ENCODE measurements around the gene TLE3. TPM values are rescaled to one million over a fixed set of nuclear protein-coding genes. Genes with fewer than 3 reads are reported as not detected.

Gene TLE3
- total and polyA plus RNA-seq, 10 donors, result 23.7 to 141 (median 104) TPM

DNA sequence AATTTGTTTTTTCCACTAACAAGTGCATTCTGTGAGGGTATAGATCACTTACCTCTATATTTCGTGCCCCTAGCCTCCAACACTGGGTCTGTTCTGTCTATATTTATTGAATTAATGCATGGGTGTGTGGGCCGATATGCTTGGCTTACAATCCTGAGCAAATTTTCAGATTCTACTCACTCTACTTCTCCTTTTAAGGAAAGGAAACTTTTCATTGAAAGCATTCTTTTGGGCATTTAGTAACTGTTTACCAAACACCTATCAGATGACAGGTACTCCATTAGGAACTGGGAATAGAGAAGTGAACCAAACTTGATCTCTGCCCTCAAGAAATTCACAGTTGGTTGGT lies 60.5 kb downstream of the TLE3 start:
- Histone ChIP-seq H3K27me3 (replicated peaks in 1 of 7) (peaks cover 0 to 19% (median 0%) of the 10 kb centered on the region in 7 donors), H3K4me1 (peaks cover 8 to 32% (median 29%) of the 10 kb centered on the region in 6 donors), H3K4me3 (peak overlapping the region in 1 of 8 donors; percentile 30), H3K27ac (peak overlapping the region in 5 of 8 donors; percentile 11 to 78 (median 70)), H3K9me3 (no peaks in the 10 kb centered on the region), H3K36me3 (no peaks in the 10 kb centered on the region)
- intact Hi-C loops (cut with DNase I; ENCODE audit: low total_unique reads), result no loop called here
- TF ChIP-seq, protein P1, sequence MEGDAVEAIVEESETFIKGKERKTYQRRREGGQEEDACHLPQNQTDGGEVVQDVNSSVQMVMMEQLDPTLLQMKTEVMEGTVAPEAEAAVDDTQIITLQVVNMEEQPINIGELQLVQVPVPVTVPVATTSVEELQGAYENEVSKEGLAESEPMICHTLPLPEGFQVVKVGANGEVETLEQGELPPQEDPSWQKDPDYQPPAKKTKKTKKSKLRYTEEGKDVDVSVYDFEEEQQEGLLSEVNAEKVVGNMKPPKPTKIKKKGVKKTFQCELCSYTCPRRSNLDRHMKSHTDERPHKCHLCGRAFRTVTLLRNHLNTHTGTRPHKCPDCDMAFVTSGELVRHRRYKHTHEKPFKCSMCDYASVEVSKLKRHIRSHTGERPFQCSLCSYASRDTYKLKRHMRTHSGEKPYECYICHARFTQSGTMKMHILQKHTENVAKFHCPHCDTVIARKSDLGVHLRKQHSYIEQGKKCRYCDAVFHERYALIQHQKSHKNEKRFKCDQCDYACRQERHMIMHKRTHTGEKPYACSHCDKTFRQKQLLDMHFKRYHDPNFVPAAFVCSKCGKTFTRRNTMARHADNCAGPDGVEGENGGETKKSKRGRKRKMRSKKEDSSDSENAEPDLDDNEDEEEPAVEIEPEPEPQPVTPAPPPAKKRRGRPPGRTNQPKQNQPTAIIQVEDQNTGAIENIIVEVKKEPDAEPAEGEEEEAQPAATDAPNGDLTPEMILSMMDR (IDR thresholded peaks at IDR 0.05 in 8 of 11, conservative IDR thresholded peaks at IDR 0.05 in 3 of 11), result no peak
- no peak for TF ChIP-seq POLR2AphosphoS5 (IDR thresholded peaks at IDR 0.05)
- DNase-seq, result no peak
- 66 to 80% (median 72%) methylated on average over 2 of the region's 2 CpGs for WGBS, 5 donors

DNA sequence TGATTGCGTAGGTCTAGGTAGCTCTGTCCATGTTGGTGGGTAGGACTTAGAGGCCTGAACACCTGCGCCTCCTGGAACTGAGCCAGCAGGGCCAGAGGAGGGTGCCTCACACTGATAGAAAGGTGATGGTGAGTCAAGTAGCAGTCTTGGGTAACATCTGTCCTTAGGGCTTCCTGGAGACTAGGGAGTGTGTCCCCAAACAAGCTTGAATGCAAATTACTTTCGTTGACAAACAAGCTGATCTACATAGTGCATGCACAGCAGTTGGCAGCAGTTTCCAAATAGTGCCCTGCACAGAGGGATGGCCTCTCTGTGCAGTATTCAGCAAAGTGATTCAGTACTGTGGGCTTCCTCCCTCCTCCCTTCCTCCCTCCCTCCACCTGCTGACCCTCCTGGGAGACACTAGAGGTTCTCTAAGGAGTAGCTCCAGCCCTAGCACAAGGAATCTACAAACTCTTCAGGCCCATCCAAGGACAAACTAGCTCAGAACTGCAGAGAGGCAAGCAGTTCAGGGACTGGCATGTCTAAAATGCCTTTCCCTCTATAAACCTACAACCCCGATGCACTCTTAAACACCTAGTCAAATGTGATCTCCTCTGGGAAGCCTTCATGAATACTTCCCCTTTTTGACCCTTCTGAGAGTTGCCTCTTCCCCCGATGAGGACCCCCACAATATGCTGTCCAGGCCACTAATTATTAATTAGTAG lies 61.0 kb downstream of the TLE3 start:
- peaks cover 8 to 32% (median 29%) of the 10 kb centered on the region in 6 donors for H3K4me1 ChIP-seq
- 60 to 78% (median 67%) methylated on average over 5 of the region's 5 CpGs for WGBS, 5 donors
- DNase-seq, result peak; percentile 85
- no peaks in the 10 kb centered on the region for H3K9me3 ChIP-seq
- H3K27me3 ChIP-seq (replicated peaks in 1 of 7), result peaks cover 0 to 20% (median 0%) of the 10 kb centered on the region in 7 donors
- intact Hi-C loops (cut with DNase I; ENCODE audit: low total_unique reads), result no loop called here
- no peaks in the 10 kb centered on the region for H3K36me3 ChIP-seq
- TF ChIP-seq, protein P1 (IDR thresholded peaks at IDR 0.05 in 8 of 11, conservative IDR thresholded peaks at IDR 0.05 in 3 of 11), result no peak
- peak in 2 of 3 donors; percentile 33 to 73 for TF ChIP-seq POLR2AphosphoS5 (IDR thresholded peaks at IDR 0.05)
- H3K27ac ChIP-seq, result peak overlapping the region in 5 of 8 donors; percentile 11 to 78 (median 70)
- peak overlapping the region in 1 of 8 donors; percentile 30 for H3K4me3 ChIP-seq

DNA sequence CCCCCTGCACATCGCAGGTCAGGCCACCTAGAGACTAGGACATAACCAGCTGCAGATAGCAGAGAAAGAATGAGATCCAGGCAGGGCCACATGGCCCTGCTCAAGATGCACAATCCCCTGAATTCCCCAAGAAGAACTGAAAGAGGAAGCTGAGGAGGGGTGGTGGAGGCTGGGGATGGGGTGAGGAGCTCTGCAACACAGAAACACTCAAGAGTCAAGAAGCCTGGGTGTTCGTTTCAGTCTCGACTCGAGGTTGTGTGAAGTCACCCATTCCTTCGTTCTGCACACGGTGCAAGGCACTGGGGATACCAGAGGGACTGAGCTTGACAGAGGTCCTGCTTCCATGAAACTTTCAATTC lies 62.0 kb downstream of the TLE3 start:
- intact Hi-C loops (cut with DNase I; ENCODE audit: low total_unique reads), result no loop called here
- peak; percentile 76 for DNase-seq
- Histone ChIP-seq H3K27ac (peak overlapping the region in 5 of 8 donors; percentile 42 to 78 (median 70)), H3K27me3 (replicated peaks in 1 of 7) (peaks cover 0 to 20% (median 0%) of the 10 kb centered on the region in 7 donors), H3K36me3 (no peaks in the 10 kb centered on the region), H3K4me1 (peaks cover 8 to 32% (median 29%) of the 10 kb centered on the region in 6 donors), H3K9me3 (no peaks in the 10 kb centered on the region), H3K4me3 (no peak overlapping the region)
- TF ChIP-seq, protein P1 (IDR thresholded peaks at IDR 0.05 in 8 of 11, conservative IDR thresholded peaks at IDR 0.05 in 3 of 11), result no peak
- TF ChIP-seq POLR2A (IDR thresholded peaks at IDR 0.05) (no peak), POLR2AphosphoS5 (IDR thresholded peaks at IDR 0.05) (peak in 2 of 3 donors; percentile 33 to 48)
- 45 to 62% (median 53%) methylated on average over 6 of the region's 6 CpGs for WGBS, 5 donors

DNA sequence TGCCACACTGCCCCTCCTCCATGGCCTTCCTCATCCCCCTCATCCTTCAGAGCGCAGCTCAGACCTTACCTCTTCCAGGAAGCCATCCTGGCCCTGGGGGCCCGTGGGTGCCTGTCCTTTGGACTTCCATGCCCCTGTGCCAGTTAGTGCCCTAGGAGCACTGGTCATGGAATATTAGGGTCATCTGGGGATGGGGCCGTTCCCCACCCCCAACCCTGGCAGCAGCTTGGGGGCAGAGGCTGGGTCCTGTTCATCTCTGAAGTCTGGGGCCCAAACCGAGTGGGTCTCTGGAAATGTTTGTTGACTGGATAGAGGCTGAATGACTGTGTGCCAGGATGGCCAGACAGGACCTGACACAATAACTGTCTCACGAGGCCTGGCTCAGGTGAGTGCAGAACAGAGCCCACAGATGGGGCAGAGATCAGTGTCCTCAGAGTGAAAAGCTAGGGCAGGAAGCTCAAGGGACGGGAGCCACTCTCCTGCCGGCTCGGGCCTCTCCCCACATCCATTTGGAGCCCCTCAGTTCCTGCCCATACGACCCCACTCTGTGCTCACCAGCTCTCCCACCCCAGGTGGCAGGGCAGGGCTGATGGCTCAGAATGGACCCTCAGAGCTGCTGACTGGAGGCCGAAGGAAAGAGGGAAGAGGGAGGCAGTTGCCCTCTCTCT lies 62.5 kb downstream of the TLE3 start:
- Histone ChIP-seq H3K27me3 (replicated peaks in 1 of 7) (peaks cover 0 to 20% (median 0%) of the 10 kb centered on the region in 7 donors), H3K4me3 (no peak overlapping the region), H3K4me1 (peaks cover 8 to 32% (median 29%) of the 10 kb centered on the region in 6 donors), H3K27ac (peak overlapping the region in 5 of 8 donors; percentile 42 to 78 (median 70)), H3K36me3 (no peaks in the 10 kb centered on the region), H3K9me3 (no peaks in the 10 kb centered on the region)
- intact Hi-C loops (cut with DNase I; ENCODE audit: low total_unique reads), result no loop called here
- no peak for TF ChIP-seq POLR2A (IDR thresholded peaks at IDR 0.05)
- TF ChIP-seq, protein P1 (IDR thresholded peaks at IDR 0.05 in 8 of 11, conservative IDR thresholded peaks at IDR 0.05 in 3 of 11), result no peak
- TF ChIP-seq POLR2AphosphoS5 (IDR thresholded peaks at IDR 0.05), result no peak
- DNase-seq, result peak; percentile 61
- WGBS, 5 donors, result 74 to 86% (median 81%) methylated on average over 9 to 10 of the region's 10 CpGs

Measured in spleen (tissue), 11 donors.